Pulmonary artery endothelial cell (primary cell): Measurements from ENCODE around the gene PTCSC3. TPM values are rescaled to one million over a fixed set of nuclear protein-coding genes. Genes with fewer than 3 reads are reported as not detected.

Source experiments
- DNase-seq: peaks from one replicate; pipeline ENCODE4 v3.0.0-alpha.2; 2011; ENCODE audit warnings: low read depth, low spot score
- total RNA-seq: library from RNA; depleted of rRNA; stranded (reverse); fragments of >200 nt; gene quantifications from 2 replicates; pipeline ENCODE4 v1.2.3, GENCODE V29; 2014

Gene PTCSC3
- total RNA-seq, result not detected in 2 replicates

GRCh38 chr14:36176524-36176923, at the start of gene PTCSC3:
PTCSC3 (minus strand) TSS chr14:36176722.
- DNase-seq, result no peak

- no peak for DNase-seq
These were observed 49.6 kb upstream of the PTCSC3 start for GRCh38 chr14:36226164-36226563.

GRCh38 chr14:36224176-36224575, 47.7 kb upstream of the PTCSC3 start:
- no peak for DNase-seq

GRCh38 chr14:36223558-36223957, 47.0 kb upstream of the PTCSC3 start:
- no peak for DNase-seq

- DNase-seq, result no peak
These were observed 46.5 kb upstream of the PTCSC3 start for GRCh38 chr14:36222952-36223468.

GRCh38 chr14:36222337-36222736, 45.8 kb upstream of the PTCSC3 start:
- no peak for DNase-seq

GRCh38 chr14:36221112-36221511, 44.6 kb upstream of the PTCSC3 start:
- DNase-seq, result no peak

GRCh38 chr14:36217732-36218131, 41.2 kb upstream of the PTCSC3 start:
- DNase-seq, result no peak

- no peak for DNase-seq
These were observed 40.5 kb upstream of the PTCSC3 start for GRCh38 chr14:36217027-36217426.

- no peak for DNase-seq
These were observed 38.7 kb upstream of the PTCSC3 start for GRCh38 chr14:36215217-36215598.

- no peak for DNase-seq
These were observed 38.1 kb upstream of the PTCSC3 start for GRCh38 chr14:36214476-36215216.

GRCh38 chr14:36212987-36213386, 36.5 kb upstream of the PTCSC3 start:
- DNase-seq, result no peak

GRCh38 chr14:36212577-36212976, 36.1 kb upstream of the PTCSC3 start:
- DNase-seq, result no peak

GRCh38 chr14:36208690-36209278, 32.3 kb upstream of the PTCSC3 start:
- no peak for DNase-seq

- no peak for DNase-seq
These were observed 31.0 kb upstream of the PTCSC3 start for GRCh38 chr14:36207500-36207899.

- DNase-seq, result no peak
These were observed 28.0 kb upstream of the PTCSC3 start for GRCh38 chr14:36204461-36205073.

- DNase-seq, result no peak
These were observed 21.9 kb upstream of the PTCSC3 start for GRCh38 chr14:36198378-36198777.

GRCh38 chr14:36194663-36195062, 18.1 kb upstream of the PTCSC3 start:
- no peak for DNase-seq

- no peak for DNase-seq
These were observed 16.0 kb upstream of the PTCSC3 start for GRCh38 chr14:36192530-36192929.

GRCh38 chr14:36183402-36183801, 6.9 kb upstream of the PTCSC3 start:
- DNase-seq, result no peak

GRCh38 chr14:36181417-36181816, 4.9 kb upstream of the PTCSC3 start:
- no peak for DNase-seq

- no peak for DNase-seq
These were observed 967 bp upstream of the PTCSC3 start for GRCh38 chr14:36177489-36177888.
